H4 (cell line): Measurements from ENCODE around the gene CWC22. TPM values are rescaled to one million over a fixed set of nuclear protein-coding genes. Genes with fewer than 3 reads are reported as not detected.
"Not testable (repeated sequence)": the region's sequence is repeated elsewhere in the genome, so short reads cannot be mapped to it uniquely, and the experiment has no call there.

Experiments
- DNase-seq: peaks from one replicate; pipeline ENCODE4 v3.0.0-alpha.2; 2015; ENCODE audit warnings: low spot score
- total RNA-seq: library from RNA; depleted of rRNA; stranded (reverse); fragments of >200 nt; shearing (Covaris generic); gene quantifications from 2 replicates; pipeline ENCODE4 v1.2.3, GENCODE V29; 2014

The CWC22 gene
- total RNA-seq, 1 experiment from 2014 or later, result 10.2 TPM

DNA sequence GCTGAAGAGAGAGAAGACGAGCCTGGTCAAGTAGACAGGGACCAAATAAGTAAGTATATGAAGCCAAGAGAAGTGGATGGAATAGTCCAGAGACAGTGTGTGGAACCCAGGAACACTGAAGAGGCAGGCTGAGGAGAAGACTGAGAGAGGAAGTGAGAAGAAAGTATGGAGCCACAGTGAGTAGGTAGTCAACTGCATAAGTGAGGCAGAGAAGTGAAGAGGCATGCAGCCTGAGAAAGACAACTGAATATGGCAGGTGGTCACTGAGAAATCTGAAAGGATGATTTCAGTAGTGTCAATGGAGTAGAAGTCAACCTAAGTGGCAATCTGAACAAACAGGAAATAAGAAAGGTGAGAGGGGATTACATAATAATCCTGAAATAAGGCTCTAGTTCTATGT lies 55.4 kb downstream of the CWC22 start:
- DNase-seq, result no peak

- no peak for DNase-seq
These were observed 56.7 kb downstream of the CWC22 start for GRCh38 chr2:179950391-179950790.

- DNase-seq, result no peak
These were observed 57.7 kb downstream of the CWC22 start for GRCh38 chr2:179949438-179949837.

DNA sequence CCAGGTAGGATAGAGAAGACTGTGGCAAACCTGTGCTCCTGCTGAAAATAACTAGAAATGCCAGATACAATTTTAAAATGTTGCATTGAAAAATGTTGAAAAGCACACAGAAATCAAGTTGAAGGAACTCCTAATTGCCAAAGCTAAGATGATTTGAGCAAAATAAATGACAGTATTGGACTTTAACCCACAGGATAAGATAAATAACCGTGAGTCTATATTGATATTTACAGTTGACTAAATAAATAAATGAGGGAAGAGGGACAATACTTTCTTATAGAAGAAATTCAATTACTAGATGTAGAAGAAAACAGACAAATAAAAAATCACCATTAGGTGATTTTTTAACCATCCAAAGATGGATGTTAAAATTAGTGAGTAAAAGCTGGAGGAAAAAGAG lies 59.0 kb downstream of the CWC22 start:
- no peak for DNase-seq

GRCh38 chr2:179946810-179947615 lies 60.1 kb downstream of the CWC22 start:
- DNase-seq, result no peak

- DNase-seq, result no peak
These were observed 60.8 kb downstream of the CWC22 start for GRCh38 chr2:179946346-179946745.

DNA sequence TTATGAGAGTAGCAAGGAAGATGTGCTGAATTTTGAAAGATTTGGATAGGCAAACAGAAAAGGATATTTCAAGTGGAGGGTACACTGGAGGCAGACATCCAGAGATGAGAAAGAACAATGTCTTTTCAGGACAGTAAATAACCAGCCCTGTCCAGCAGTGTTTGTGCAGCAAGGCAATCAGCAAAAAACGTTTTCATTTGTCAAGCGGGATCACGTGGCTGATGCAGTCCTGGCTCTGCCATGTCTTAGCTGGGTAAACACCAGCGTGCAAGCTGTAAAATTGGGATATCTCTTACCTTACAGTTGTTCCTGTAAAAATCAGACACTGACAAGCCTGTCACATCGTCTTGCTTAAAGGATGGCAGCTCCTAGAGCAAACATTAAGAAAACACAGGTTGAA lies 67.8 kb downstream of the CWC22 start:
- no peak for DNase-seq

- DNase-seq, result no peak
These were observed 69.1 kb downstream of the CWC22 start for GRCh38 chr2:179938026-179938425.

DNA sequence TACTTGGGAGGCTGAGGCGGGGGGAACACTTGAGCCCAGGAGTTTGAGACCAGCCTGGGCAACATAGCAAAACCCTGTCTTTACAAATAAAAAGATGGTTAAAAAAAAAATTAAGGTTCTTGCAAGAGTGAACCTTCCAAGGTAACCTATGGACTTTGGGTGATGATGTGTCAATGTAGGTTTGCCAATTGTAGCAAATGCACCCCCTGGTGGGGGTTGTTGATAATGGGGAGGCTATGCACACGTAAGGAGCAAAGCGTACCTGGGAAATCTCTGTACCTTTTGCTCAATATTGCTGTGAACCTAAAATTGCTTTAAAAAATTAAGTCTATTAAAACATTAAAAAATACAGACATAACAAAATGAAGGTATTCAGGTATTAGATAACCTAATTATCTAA lies 70.4 kb downstream of the CWC22 start:
- DNase-seq, result peak; percentile 12

DNA sequence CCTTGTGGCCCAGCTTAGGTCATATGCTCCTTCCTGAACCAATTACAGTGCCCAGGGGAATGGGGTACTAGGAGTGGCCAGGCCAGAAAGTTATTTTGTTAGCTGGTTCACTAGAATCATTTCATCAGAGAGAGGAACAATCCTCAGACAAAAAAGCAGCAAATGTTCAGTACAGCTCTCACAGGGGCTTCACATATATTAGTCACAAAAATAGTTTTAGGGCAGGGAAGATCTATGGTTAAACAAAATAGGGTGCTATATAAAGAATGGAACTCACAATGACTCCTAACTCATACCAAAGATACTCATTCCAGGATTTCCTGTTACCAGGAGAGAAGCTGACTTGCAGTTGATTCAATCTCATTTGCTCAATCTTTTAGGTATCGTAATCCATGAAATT lies 71.0 kb downstream of the CWC22 start:
- no peak for DNase-seq

DNA sequence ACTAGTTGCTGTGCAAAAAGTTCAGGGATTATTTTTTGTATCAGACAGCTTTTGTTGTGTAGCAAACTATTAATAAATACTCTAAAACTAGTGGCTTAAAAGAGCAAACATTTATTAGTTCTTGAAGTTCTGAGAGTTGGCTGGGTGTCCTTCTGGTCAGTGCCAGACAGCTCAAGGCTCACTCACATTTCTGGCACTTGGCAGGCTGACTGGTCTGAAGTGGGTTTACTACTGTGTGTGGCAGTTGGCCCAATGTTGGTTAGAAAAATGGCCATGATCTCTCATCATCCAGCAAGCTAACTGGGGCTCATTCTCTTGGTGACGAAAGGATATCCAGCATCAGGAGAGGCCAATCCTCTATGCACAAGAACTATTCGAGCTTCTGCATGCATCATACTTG lies 74.3 kb downstream of the CWC22 start:
- DNase-seq, result no peak

GRCh38 chr2:179931502-179931901 lies 75.6 kb downstream of the CWC22 start:
- no peak for DNase-seq

DNA sequence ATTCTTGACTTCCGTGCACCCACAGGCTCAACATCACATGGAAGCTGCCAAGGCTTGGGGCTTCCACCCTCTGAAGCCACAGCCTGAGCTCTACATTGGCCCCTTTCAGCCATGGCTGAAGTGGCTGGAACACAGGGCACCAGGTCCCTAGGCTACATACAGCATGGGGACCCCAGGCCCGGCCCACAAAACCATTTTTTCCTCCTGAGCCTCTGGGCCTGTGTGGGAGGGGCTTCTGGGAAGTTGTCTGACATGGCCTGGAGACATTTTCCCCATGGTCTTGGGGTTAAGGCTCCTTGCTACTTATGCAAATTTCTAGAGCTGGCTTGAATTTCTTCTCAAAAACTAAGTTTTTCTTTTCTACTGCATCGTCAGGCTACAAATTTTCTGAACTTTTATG lies 77.1 kb downstream of the CWC22 start:
- DNase-seq, result not testable (repeated sequence)

DNA sequence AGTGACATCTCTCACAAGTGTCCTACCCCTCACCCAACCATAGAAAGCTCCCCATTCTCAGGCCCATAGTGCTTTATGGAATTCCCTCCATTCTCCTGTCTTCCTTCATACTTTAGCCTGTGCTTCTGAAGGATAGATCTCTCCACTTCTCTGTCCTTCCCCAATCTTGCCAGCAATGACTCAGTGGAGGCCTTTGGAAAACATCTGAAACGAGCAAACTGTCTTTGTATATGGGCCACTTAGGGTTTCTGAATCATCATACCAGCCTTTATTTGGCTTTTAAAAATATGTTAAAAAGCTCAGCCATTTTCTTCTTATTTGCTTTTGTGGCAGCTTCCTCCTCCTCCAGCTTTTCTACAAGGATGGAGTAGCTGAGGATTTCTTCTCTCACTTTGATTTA lies 80.1 kb downstream of the CWC22 start:
- DNase-seq, result no peak

DNA sequence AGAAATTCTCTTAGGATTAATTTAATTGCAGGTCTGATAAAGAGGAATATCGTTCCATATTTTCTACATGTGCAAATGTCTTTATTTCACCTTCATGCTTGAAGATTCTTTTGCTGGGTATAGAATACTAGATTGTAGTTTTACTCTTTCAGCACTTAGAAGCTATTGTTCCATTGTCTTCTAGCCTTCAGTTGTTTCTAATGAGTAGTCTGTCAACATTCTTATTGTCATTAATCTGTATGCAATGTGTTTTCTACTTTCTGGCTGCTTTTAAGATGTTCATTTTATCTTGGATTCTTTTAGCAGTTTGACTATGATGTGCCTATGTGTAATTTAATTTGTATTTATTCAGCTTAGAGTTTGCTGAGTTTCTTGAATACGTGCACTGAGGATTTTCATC lies 81.4 kb downstream of the CWC22 start:
- no peak for DNase-seq

- DNase-seq, result peak; percentile 37
These were observed 89.8 kb downstream of the CWC22 start for GRCh38 chr2:179917272-179917671.

- no peak for DNase-seq
These were observed 91.6 kb downstream of the CWC22 start for GRCh38 chr2:179915395-179915992.

DNA sequence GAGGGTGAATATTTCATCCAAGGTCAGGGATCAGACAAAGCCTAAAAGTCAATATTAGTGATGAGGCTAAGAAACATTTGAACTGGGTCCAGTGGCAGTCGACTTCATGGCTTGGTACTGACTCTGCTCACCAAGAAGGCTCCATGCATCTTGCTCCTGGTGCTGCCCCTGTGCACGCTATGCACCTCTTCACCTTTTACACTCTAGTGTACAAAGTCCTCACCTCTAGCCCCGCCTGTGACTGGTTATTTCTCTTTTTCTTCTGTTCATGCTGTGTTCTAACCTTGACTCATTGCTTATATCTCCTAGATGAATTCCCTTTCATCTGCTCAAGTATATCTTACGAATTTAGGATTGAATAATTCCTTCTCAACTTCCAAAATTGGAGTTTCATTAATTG lies 93.3 kb downstream of the CWC22 start:
- no peak for DNase-seq

DNA sequence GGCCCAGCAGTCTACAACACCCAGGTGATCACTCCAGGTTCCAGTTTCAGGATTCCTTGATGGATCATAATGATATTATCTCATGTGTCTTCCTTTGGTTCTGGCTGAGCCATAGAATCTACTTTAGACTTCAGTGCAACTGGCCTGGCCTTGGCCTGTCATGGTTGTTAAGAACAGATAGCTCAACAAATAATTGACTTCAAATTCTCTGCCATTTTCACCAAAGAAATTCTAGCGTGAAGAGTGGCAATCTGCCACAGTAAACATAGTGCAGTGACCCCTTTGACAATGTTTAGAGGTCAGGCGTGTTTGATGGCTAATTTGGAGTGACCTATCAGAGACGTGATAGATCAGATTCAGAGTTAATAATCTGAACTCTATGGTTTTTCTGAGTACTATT lies 95.5 kb downstream of the CWC22 start:
- no peak for DNase-seq

DNA sequence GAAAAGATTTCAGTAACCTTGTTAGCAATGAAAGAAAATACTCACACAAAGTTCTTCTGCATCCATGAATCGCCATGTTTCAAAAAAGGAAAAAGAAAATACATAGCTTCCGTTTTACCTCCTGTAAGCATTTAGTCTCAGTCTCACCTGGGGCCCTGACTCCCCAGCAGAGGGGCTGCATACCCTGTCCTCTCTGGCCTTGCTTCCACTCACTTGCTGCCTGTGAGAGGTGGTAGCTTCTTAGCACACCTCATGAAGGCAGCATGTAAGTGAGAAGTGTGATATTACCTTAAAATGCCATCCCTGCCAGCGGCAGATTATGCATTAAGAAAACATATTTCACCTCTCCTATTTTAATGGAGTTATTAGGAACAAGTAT lies 96.4 kb downstream of the CWC22 start:
- DNase-seq, result no peak

DNA sequence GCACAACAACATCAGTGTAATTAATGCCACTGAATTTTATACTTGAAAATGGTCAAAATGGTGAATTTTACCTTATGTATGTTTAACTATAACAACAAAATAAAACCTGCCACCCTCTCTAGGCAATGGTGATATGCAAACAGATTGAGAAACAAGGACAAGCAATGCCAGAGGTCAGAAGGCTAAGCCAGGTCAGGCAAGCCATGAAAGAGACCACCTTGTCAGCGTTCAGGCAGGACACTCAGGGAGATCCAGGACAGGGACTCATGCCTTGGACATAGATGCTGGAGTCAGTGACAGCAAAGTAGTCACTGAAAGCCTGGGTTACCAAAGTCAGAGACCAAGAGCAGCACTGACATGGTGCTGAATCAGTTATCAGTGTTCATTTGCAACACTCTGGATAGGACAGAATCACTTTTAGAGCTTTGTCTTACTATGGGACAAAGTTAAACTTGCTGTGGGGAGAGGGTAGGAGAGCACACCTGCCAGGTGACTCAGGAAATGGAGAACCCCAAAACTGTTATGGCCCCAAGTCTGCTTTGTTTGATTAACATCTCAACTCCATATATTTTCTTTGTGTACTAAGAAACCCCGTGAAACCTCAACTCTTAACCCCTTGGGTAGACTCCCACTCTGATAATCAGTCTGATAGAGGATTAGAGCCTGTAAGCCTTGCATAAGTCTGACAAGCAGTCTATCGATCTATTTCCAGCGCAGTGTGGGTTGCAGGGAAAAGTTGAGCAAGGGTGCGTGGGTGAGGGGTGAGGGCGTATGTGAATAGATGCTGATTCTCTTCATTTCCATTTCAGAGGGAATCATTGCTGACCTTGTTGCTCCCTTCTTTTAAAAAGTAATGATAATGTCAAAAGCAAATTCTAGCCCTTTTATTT lies 97.0 kb downstream of the CWC22 start:
- DNase-seq, result no peak

- DNase-seq, result peak; percentile 25
These were observed 106.4 kb downstream of the CWC22 start for GRCh38 chr2:179900655-179901054.

GRCh38 chr2:179899666-179900065 lies 107.4 kb downstream of the CWC22 start:
- DNase-seq, result no peak
